ENCODE measurements around the gene ARF6.
"Not testable (repeated sequence)": the region's sequence is repeated elsewhere in the genome, so short reads cannot be mapped to it uniquely, and the experiment has no call there.

ARF6 gene

DNA sequence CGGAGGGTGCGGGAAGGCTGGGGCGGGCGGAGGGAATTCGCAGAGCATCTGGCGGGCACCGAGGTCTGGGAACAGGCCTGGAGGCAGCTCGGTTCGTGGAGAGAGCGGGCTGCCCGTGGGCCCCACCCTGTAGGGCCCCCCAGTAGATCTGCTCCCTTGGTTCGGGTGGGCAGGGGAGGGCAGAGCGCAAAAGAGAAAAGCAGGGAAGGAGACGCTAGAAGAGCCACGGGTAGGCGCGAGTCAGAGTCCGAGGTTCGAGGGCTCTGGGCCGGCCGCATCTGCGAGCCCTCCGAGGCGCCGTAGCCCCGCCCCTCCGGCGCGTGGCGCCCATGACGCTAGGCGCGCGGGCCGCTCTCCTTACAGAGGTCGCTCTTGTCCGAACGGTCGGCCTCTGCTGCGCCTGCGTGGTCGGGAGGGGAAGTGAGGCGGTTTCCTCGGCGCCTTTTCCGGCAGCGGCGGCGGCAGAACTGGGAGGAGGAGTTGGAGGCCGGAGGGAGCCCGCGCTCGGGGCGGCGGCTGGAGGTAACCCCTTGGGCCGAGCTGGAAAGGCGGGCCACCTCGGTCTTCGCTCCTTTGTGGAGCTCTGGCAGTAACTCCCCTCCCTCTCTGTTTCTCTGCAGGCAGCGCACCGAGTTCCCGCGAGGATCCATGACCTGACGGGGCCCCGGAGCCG is at the start of gene ARF6:
ARF6 (plus strand) TSS at position 447 of the 673 bp plus-strand sequence. CDS start 655 bp downstream, outside the sequence.
- DNase-seq (ENCODE audit: low spot score): peak; percentile 97

DNA sequence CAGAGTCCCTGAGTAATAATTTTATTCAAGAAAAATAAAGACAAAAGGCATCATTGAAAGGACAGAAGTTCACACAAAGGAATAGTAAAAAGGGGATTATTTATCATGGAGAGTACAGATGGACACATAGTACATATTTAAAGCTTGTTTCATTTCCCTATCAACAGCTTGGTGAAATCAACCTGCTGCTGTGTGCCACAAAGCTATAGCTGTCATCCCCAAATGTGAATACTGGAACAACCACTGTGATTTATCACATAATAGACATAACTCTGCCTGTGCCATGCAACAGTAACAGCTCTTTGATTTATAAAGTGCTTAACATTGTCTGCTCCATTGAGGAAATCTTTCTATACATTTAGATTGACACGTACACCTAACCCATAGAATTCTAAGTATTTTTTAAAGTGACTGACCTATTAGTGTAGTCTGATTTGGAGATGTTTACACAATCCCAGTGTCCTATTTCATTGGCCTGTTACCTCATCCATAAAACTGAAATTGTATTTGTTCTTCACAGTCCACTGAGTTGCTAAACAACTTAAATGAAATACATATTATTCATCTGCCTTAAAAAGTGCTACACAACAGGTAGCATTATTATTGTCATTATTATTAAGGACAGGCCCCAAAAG is 43.6 kb upstream of the ARF6 start:
- DNase-seq (ENCODE audit: low spot score): no peak

DNA sequence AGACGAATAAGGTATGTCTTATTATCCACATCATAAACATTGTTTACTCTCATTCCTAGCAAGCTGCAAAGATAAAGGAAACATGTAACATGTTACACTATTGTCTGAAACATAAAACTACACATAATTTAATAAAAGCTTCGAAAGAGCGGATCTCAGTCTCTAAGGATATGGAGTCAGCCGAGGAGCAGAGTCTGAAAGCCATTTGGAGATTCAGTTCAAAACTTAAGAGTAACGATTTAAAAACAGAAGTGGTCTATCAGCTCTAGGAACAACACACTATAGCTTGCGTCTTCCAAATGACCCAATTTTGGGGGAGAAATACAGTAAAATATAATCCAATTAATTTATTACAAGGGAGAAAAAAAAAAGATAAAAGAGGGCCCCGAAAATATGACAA is 41.1 kb upstream of the ARF6 start:
- no peak for DNase-seq (ENCODE audit: low spot score)

DNA sequence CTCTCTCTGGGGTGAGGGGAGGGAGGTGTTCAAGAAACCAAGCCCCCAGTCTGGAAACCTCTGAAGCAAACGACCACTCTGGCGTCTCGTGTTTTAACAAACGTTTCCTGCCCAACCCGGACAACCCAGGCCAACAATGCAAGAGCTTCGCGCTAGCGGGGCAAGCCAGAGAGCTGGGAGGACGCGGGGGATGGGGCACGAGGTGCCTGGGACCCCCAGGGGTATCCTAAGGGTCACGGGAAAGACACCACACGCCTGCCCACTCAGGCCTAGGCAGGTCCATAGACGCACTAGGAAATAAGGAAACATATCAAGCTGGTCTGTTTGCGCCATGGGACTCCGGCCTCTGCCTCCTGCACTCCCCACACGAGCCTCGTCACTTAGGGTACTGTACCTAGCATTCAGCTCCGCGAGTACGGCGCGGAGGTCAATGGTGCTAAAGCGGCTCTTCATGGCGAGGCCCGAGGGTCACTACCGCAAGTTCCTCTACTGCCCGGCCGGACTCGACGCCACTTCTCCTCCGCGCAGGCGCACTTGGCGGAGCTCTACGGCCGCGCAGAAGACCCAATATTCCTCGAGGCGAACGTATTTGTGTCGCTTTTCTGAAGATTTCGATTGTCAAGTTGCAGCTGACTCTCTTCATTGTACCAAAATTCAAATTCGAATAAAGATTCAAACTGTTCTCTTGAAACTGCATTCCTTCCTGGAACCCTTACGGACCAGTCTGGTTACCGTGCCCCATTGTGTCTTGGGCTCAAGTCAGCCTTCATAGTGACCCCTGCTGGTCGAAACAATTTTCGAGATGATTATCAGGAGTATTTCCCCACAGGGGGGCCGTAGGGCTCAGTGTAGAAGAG is 40.4 kb upstream of the ARF6 start, which contains the start of gene NEMF:
NEMF (minus strand) TSS at position 488 of the 857 bp plus-strand sequence; CDS start at position 453, 35 bp downstream.
- DNase-seq (ENCODE audit: low spot score): peak; percentile 94

DNA sequence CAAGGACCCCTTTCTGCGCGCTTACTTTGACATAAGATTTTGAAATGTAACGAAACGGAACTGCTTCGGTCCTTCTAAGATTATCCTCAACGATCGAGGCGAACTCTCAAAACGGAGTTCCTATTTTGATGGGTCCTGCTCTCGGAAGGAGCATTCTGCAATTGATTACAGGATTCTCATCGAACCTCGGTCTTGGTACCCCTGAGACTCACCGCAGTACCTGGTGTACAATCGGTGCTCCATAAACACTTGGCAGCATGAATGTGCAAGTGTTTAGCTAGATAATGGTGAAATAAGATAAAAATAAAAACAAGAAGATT is 39.8 kb upstream of the ARF6 start:
- no peak for DNase-seq (ENCODE audit: low spot score)

DNA sequence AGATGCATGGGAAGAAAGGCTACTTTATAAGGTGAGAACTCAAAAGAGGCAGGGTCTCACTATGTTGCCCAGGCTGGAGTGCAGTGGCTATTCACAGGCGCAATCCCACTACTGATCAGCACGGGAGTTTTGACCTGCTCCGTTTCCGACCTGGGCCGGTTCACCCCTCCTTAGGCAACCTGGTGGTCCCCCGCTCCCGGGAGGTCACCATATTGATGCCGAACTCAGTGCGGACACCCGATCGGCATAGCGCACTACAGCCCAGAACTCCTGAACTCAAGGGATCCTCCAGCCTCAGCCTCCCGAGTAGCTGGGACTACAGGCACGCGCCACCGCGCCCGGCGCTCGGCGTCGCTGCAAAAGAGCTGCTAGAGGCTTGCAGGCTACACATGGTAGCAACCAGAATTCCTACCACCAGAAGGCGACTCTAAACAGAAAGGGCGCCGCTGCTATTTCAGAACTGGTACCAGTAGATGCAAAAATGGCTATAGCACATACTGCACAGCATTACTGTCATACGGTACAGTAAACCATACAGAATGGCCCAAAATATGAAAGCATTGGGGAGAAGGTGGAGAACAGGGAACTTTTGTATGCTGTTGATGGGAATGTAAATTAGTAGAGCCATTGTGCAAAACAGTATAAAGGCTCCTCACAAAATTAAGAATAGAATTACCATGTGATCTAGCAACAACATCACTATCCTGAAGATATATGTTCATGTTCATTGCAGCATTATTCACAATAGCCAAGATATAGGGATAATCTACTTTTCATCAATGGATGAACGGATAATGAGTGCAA is 39.1 kb upstream of the ARF6 start:
- DNase-seq (ENCODE audit: low spot score): peak; percentile 73

DNA sequence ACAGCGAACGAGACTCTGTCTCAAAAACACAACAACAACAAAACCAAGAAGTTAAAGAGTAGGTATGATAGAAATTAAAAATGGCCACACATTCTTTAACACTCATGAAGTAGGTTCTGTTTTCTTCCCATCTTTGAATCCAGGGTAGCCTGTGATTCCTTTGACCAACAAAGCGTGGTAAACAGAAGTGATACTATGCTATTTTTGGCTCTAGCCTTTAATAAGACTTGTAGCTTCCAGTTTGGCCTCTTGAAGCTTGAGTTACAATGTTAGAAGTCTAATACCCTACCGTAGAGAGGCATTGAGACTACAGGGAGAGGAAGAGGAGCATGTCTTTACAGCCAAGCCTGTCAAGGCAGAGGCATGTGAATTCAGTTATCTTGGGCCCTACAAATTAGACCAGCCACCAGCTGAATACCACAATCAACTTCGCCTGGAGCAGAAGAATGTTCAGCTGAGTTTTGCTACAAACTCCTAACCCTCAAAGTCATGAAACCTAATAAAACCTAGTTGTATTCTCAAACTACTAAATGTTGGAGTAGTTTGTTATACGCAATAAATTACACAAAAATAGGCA is 35.4 kb upstream of the ARF6 start:
- no peak for DNase-seq (ENCODE audit: low spot score)

DNA sequence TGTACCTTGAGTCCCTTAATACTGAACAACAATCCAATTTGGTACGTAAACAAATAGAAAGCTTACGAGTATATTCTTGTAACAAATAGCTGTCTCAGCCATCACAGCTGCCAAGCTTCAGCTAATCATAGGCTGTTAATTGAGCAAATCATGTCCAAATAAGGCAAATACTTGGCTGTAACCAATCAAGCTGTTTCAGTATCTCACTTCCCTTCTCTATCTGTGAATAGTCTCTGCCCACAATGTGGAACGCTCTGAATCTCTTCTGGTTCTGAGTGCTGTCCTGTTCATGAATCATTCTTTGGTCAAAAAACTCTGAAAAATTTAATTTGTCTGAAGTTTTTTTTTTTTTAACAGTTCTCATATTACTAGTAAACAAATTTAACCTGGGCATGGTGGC is 34.5 kb upstream of the ARF6 start:
- no peak for DNase-seq (ENCODE audit: low spot score)

DNA sequence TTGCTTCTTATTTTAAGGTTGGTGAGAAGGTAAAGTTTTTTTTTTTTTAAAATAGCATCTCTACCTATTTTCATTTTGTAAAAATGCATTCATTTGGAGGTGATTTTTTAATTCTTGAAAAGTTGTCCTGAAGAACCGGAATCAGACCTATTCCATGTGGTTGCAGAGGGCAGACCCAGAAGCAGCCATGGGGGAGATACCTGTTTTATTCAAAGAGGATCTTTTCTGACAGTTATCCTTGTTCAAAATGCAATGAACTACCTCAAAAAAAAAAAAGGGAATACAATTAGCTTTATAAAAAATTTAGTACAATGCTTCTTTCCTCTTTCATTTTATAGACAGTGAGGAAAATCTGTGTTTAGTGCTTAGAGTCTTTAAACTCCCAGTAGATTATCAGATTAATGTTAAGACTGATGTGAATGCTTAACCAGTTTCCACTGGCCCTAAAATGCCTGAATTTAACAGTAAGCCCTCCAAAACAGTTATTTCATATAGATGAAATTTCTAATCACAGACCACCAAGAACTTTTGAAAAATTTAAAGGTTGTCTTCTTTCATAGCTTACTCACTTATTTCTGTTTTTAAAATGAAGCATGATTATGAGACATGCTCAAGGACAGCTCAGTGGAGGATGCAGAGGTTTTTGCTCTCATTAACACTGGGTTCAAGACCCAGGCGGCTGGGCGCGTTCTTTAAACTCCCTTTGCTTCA is 31.7 kb upstream of the ARF6 start:
- DNase-seq (ENCODE audit: low spot score): no peak

DNA sequence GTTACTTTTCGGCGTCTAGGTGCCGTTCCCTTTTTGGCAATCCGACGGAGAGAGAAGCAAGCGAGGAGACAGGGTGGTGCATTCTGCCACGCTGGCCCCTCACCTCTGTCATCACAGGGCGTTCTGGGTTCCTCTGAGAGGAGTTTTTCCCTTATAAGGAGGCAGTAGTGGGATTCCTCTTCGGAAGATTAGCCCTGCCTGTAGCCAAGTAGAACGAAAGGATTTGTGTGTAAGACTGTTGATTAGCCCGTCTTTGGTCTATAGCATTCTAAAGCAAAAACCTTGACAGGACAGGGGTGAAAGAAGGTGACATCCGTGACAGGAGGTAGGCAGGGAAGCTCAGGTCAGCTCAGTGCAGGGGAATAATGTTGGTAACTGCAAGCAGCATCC is 31.2 kb upstream of the ARF6 start:
- DNase-seq (ENCODE audit: low spot score): peak; percentile 83

DNA sequence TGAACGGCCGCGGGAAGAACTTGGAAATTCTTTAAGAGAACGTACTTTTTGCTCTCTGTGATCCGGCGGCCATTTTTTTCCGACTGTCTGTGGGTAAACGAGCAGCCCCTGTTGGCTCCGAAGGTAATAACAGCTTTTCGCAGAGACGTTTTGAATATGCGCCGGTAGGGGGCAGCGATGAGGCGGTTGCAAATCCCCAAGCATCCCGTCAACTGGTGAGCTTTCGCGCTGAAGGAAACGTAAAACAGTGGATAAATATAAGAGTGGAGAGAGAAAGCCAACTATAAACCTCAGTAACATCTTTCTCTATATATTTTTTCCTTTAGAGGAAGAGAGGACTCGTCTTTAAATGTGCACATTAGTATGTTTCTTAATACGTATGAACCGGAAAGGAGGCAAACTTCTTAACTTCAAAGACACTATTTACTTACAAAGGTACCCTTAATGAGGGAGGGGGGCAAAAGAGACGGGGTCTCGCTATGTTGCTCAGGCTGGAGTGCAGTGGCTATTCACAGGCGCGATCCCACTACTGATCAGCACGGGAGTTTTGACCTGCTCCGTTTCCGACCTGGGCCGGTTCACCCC is 30.7 kb upstream of the ARF6 start:
- peak; percentile 93 for DNase-seq (ENCODE audit: low spot score)

DNA sequence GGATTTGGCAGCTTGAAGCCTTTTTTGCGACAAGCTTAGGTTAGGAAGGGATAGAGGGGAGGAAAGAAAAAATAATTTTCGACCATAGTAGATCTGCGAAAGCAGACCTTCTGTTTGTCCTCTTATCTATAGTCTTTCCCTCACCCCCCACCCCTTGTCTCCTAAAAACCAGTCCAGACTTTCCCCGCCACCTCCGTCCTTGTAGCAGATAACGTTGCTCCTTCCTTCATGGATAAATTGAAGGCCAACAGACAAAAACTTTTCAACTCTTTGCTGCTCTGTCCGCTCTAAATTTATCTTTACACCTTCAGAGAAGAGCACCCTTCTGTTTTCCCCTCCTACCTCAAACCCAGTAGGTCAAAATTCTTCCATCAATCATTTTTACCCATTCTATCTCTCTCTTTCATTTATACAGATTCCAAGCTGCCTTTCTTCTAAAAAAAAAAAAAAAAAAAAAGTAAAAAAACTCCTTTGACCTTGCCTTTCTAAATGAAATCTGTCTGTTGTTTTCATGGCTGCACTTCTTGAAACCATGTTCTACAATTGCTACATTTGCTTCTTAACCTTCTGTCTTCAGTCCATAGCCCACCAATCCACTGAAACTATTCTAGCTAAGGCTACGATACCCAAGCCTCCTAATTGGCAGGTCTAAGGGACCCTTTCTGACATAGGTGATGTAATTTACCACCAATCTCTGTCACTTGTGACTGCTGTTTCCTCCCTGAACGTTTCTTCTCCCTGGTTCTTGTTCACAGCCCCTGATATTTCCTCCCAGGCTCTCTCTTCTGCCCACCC is 29.2 kb upstream of the ARF6 start:
- no peak for DNase-seq (ENCODE audit: low spot score)

DNA sequence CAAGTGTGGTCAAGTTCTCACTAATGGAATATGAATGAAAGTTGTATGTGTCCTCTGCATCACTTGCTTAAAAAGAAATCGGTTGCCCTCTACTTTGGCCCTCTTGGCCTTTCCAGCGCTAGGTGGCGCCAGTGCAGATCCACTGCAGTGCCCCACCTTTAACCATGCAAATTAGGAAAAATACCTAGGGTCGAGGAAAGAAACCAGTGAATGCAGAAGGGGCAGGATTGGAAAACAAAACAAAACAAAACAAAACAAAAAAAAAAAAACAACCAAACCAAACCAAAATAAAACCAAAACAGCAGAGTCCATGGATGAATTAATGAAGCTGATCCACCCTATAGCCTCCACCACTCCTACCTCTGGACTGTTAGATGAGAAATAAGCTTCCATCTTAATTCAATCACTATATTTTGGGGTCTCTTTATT is 27.4 kb upstream of the ARF6 start:
- DNase-seq (ENCODE audit: low spot score): peak; percentile 74

DNA sequence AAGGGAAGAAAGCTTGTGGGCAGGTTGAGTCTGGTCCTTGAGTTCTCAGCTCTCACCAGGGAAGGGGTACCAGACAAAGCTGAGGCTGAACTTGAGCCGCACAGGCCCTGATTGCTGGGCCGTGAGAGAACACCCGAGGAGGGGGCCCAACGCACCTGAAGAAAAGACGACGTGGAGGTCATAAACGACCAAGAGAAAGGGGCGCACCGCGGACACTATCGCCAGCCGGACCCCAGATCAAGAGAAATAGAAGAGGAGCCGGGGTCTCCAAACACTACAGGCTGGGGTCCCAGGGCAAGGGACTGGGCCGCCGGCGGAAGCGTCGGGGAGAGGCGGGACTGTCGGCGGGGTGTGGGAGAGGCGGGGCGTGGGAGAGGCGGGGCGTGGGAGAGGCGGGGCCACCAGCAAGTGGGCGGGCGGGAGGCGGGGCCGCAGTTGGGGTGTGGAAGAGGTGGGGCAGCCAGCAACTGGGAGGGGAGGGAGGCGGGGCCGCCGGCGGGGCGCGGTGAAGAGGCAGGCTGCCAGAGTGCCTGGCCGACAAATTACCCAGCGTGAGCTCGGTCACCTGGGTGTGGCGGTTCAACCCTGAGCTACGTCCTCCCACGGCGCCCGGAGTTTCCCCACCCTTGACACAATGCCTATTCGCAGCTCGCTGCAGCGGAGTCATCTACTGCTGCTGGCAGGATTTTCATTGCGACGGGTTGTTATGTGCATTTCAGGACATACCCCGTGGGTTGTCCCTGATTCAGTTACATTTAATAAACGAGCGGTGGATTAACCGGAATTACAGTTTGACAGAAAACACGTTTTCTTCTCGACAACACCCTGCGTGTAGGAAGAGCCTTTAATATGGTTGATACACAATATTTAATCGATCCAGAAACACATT is 24.8 kb upstream of the ARF6 start:
- DNase-seq (ENCODE audit: low spot score): peak; percentile 98

DNA sequence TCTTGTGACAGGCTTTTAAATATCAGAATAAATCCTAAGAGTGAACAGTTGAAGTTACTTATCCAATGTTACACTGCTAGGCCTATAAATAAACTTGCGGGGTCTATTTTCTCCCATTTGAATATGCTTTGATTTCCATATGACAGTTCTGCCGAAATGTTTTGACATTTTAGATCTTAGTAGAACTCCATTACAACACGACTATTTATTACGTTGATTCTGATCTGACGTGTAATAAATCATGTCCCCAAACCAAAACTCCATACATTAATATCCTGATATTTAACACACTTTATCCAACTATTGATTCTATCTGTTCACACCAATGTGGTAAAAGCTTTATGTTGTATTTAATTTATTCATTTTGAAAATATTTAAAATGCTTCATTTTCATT is 24.2 kb upstream of the ARF6 start:
- no peak for DNase-seq (ENCODE audit: low spot score)

DNA sequence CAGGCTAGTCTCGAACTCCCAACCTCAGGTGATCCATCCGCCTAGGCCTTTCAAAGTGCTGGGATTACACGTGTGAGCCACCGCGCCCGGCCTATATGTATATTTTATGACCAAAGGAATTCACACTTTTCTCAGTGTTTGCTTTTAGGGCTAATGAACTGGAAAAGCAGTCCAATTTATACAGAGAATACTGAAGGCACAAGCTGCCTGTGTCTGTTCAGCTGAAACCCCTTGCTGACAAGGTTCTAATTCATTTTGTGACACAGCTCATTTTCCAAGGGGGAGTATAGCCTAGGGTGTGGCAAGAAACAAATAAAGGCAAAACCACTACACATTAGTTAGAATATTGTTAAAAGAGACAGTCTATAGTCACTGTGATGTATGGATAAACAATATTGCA is 22.0 kb upstream of the ARF6 start:
- DNase-seq (ENCODE audit: low spot score): no peak

DNA sequence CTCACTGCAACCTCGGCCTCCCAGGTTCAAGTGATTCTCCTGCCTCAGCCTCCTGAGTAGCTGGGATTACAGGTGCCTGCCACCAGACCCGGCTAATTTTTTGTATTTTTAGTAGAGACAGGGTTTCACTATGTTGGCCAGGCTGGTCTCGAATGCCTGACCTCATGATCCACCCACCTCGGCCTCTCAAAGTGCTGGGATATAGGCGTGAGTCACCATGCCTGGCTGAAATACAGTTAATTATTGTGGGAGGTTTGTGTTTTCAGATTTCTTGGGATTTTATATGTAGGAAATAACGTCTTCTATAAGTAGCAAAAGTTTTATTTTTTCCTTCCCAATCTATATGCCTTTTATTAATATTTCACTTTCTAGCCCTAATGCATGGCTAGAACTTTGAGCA is 19.3 kb upstream of the ARF6 start:
- not testable (repeated sequence) for DNase-seq (ENCODE audit: low spot score)

DNA sequence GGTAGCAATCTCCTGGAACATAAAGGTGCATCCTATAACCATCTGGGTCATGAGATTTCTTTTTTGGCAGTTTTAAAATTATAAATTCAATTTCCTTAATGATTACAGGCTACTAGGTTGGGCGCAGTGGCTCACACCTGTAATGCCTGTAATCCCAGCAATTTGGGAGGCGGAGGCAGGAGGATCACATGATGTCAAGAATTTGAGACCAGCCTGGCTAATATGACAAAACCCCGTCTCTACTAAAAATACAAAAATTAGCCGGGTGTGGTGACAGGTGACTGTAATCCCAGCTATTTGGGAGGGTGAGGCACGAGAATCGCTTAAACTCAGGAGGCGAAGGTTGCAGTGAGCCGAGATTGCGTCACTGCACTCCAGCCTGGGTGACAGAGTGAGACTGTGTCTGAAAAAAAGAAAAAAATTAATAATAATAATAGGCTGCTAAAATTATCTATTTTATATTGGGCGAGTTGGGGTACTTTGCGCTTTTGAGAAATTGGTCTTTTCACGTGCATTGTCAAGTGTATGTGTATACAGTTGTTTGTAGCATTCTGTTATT is 17.2 kb upstream of the ARF6 start:
- DNase-seq (ENCODE audit: low spot score): no peak
